ENCODE measurements around the gene KIF22.
A peak's percentile ranks its signal among the peaks of the same experiment; 100 is the strongest.

DNA sequence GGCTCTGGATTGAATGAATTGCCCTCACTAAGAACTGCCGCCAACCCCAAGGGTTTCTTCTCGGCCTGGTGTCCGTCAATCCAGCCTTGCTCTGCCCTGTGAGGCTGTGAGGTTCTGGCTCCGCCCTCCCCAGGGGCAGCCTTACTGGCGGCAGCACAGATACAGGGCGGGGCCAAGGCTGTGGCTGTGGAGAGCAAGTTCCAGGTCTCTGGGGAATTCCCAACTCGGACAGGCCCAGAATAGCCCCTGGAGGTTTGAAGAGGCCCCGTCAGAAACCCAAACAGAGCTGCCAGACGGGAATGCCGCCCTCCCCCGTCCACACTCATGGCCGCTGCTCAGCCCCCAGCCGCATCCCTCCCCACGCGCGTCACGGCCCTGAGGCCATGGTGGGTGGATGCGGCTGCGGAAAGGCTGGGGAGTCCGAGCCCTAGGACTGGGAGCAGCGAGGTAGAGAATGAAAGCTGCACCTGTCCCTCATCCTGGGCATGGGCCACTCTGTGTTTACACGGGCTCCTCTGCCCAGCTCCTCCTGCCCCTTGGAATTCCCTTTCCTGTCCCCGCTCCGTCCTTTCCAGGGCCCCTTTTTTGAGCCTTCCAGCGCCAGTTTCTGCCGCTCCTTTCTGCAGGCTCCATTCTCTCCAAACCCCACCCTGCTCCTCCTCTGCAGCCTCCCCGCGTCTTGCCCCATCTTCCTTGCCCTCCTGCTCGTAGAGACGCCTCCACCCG, 20.8 kb downstream of the KIF22 start:
- TF ChIP-seq POLR2AphosphoS5 (IDR thresholded peaks at IDR 0.05) (peak; percentile 50 to 73 (median 60)), POLR2A (IDR thresholded peaks at IDR 0.05) (peak; percentile 63), EP300 (IDR thresholded peaks at IDR 0.05; ENCODE audit: low read depth) (no peak)
- TF ChIP-seq, protein P1, sequence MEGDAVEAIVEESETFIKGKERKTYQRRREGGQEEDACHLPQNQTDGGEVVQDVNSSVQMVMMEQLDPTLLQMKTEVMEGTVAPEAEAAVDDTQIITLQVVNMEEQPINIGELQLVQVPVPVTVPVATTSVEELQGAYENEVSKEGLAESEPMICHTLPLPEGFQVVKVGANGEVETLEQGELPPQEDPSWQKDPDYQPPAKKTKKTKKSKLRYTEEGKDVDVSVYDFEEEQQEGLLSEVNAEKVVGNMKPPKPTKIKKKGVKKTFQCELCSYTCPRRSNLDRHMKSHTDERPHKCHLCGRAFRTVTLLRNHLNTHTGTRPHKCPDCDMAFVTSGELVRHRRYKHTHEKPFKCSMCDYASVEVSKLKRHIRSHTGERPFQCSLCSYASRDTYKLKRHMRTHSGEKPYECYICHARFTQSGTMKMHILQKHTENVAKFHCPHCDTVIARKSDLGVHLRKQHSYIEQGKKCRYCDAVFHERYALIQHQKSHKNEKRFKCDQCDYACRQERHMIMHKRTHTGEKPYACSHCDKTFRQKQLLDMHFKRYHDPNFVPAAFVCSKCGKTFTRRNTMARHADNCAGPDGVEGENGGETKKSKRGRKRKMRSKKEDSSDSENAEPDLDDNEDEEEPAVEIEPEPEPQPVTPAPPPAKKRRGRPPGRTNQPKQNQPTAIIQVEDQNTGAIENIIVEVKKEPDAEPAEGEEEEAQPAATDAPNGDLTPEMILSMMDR (IDR thresholded peaks at IDR 0.05) = no peak
